ENCODE data around the gene FUT2. TPM values are rescaled to one million over a fixed set of nuclear protein-coding genes. Genes with fewer than 3 reads are reported as not detected.

Gene FUT2
- total and polyA plus RNA-seq, 12 donors, result 0.03 to 0.24 TPM; not detected in 10

- Histone ChIP-seq H3K27me3 (no peaks in the 10 kb centered on the region), H3K4me3 (peak overlapping the region in 1 of 4 donors; percentile 35), H3K9me3 (replicated peaks in 1 of 3) (no peaks in the 10 kb centered on the region), H3K27ac (peak overlapping the region in 1 of 5 donors; percentile 6), H3K4me1 (replicated peaks in 1 of 2) (no peaks in the 10 kb centered on the region), H3K36me3 (replicated peaks in 1 of 2) (no peaks in the 10 kb centered on the region)
- WGBS, 4 donors, result 15 to 31% (median 22%) methylated on average over 25 to 34 of the region's 34 CpGs
- intact Hi-C loops (cut with DNase I), result no loop called here
- no peak for TF ChIP-seq POLR2A (IDR thresholded peaks at IDR 0.05)
- DNase-seq, result no peak
Observed at GRCh38 chr19:48696353-48697010, 711 bp downstream of the FUT2 start.

DNA sequence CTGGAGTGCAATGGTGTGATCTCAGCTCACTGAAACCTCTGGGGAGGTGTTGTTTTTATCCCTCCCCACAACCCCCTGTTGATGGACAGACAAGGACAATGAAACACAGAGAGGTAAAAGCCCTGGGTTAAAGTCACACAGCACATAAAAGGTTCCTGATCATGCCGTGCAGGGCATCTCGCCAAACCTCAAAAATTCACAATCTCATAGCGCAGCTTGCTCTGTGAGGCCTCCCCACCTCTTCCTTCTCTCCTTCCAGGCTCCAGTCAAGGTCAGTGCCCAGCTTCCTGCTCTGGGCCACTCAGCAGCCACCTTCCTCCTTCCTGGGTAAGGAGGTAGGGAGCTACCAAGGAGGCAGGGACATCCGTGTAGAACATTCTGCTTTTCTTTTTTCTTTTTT is 2.3 kb downstream of the FUT2 start:
- TF ChIP-seq POLR2A (IDR thresholded peaks at IDR 0.05), result no peak
- TF ChIP-seq, protein P1, sequence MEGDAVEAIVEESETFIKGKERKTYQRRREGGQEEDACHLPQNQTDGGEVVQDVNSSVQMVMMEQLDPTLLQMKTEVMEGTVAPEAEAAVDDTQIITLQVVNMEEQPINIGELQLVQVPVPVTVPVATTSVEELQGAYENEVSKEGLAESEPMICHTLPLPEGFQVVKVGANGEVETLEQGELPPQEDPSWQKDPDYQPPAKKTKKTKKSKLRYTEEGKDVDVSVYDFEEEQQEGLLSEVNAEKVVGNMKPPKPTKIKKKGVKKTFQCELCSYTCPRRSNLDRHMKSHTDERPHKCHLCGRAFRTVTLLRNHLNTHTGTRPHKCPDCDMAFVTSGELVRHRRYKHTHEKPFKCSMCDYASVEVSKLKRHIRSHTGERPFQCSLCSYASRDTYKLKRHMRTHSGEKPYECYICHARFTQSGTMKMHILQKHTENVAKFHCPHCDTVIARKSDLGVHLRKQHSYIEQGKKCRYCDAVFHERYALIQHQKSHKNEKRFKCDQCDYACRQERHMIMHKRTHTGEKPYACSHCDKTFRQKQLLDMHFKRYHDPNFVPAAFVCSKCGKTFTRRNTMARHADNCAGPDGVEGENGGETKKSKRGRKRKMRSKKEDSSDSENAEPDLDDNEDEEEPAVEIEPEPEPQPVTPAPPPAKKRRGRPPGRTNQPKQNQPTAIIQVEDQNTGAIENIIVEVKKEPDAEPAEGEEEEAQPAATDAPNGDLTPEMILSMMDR (IDR thresholded peaks at IDR 0.05), result no peak
- H3K4me3 ChIP-seq, result no peak overlapping the region
- WGBS, 4 donors, result 34 to 53% (median 46%) methylated on average over 4 of the region's 4 CpGs
- no peaks in the 10 kb centered on the region for H3K27me3 ChIP-seq
- intact Hi-C loops (cut with DNase I), result no loop called here
- H3K27ac ChIP-seq, result no peak overlapping the region
- H3K9me3 ChIP-seq (replicated peaks in 1 of 3), result no peaks in the 10 kb centered on the region
- no peaks in the 10 kb centered on the region for H3K36me3 ChIP-seq (replicated peaks in 1 of 2)
- H3K4me1 ChIP-seq (replicated peaks in 1 of 2), result no peaks in the 10 kb centered on the region
- no peak for DNase-seq

DNA sequence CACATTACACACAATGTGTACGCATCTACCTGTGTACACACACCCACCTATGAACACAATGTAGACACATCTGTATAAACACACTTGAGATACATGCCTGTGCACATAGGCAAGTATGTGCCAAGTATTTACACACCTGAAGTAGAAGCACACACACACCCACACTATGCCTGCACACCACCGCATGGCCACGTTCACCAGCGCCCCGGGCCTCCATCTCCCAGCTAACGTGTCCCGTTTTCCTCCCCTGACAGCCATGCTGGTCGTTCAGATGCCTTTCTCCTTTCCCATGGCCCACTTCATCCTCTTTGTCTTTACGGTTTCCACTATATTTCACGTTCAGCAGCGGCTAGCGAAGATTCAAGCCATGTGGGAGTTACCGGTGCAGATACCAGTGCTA is 6.9 kb downstream of the FUT2 start:
- intact Hi-C loops (cut with DNase I), result no loop called here
- H3K36me3 ChIP-seq (replicated peaks in 1 of 2), result no peaks in the 10 kb centered on the region
- 92 to 95% (median 93%) methylated on average over 13 of the region's 13 CpGs for WGBS, 4 donors
- no peak overlapping the region for H3K27ac ChIP-seq
- no peaks in the 10 kb centered on the region for H3K4me1 ChIP-seq (replicated peaks in 1 of 2)
- H3K9me3 ChIP-seq (replicated peaks in 1 of 3), result no peaks in the 10 kb centered on the region
- H3K4me3 ChIP-seq, result no peak overlapping the region
- no peaks in the 10 kb centered on the region for H3K27me3 ChIP-seq
- DNase-seq, result no peak
- no peak for TF ChIP-seq POLR2A (IDR thresholded peaks at IDR 0.05)
- TF ChIP-seq, protein P1 (IDR thresholded peaks at IDR 0.05), result no peak

DNA sequence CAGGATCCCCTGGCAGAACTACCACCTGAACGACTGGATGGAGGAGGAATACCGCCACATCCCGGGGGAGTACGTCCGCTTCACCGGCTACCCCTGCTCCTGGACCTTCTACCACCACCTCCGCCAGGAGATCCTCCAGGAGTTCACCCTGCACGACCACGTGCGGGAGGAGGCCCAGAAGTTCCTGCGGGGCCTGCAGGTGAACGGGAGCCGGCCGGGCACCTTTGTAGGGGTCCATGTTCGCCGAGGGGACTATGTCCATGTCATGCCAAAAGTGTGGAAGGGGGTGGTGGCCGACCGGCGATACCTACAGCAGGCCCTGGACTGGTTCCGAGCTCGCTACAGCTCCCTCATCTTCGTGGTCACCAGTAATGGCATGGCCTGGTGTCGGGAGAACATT is 7.5 kb downstream of the FUT2 start:
- H3K4me1 ChIP-seq (replicated peaks in 1 of 2), result no peaks in the 10 kb centered on the region
- no peak for DNase-seq
- H3K9me3 ChIP-seq (replicated peaks in 1 of 3), result no peaks in the 10 kb centered on the region
- no peak overlapping the region for H3K4me3 ChIP-seq
- H3K27me3 ChIP-seq, result no peaks in the 10 kb centered on the region
- intact Hi-C loops (cut with DNase I), result no loop called here
- no peak for TF ChIP-seq POLR2A (IDR thresholded peaks at IDR 0.05)
- TF ChIP-seq, protein P1 (IDR thresholded peaks at IDR 0.05), result no peak
- 90 to 96% (median 93%) methylated on average over 7 to 23 of the region's 23 CpGs for WGBS, 4 donors
- H3K27ac ChIP-seq, result no peak overlapping the region
- no peaks in the 10 kb centered on the region for H3K36me3 ChIP-seq (replicated peaks in 1 of 2)

GRCh38 chr19:48705431-48705830 is 9.7 kb downstream of the FUT2 start:
- no peaks in the 10 kb centered on the region for H3K9me3 ChIP-seq (replicated peaks in 1 of 3)
- intact Hi-C loops (cut with DNase I), result no loop called here
- WGBS, 4 donors, result 39 to 89% (median 70%) methylated on average over 2 of the region's 2 CpGs
- no peaks in the 10 kb centered on the region for H3K27me3 ChIP-seq
- no peaks in the 10 kb centered on the region for H3K36me3 ChIP-seq (replicated peaks in 1 of 2)
- DNase-seq, result no peak
- no peak overlapping the region for H3K27ac ChIP-seq
- no peak overlapping the region for H3K4me3 ChIP-seq
- no peaks in the 10 kb centered on the region for H3K4me1 ChIP-seq (replicated peaks in 1 of 2)
- no peak for TF ChIP-seq POLR2A (IDR thresholded peaks at IDR 0.05)
